ENCODE results near the gene XK. TPM values are rescaled to one million over a fixed set of nuclear protein-coding genes. Genes with fewer than 3 reads are reported as not detected.

Gene XK
- total RNA-seq, 1 donor: 0.09 TPM

DNA sequence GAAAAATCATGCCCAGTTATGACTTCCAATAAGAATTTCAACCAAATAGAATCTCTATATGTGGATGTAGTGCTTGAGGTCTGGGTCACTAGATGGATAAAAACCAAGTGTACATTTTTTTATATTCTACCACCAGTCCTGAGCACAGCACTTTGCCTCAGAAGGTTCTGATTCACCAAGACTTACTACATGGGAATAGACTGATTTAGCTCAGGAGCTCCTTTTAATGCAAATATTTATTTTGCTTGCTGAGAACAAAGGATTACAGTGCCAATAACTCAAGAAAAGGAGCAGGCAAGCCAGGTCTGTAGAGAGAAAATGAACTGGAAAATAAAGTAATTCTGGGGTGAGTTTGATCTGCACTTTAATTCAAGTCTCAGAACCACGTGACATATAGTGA, 6.4 kb upstream of the XK start:
- no peak for DNase-seq (ENCODE audit: low read depth)
- no peak overlapping the region for H3K4me3 ChIP-seq (ENCODE audit: low read depth, low read length)
- no peak for TF ChIP-seq CTCF (IDR thresholded peaks at IDR 0.05; ENCODE audit: insufficient read depth, low read length)

GRCh38 chrX:37679888-37680287, 5.7 kb upstream of the XK start:
- DNase-seq (ENCODE audit: low read depth): no peak
- TF ChIP-seq CTCF (IDR thresholded peaks at IDR 0.05; ENCODE audit: insufficient read depth, low read length): no peak

DNA sequence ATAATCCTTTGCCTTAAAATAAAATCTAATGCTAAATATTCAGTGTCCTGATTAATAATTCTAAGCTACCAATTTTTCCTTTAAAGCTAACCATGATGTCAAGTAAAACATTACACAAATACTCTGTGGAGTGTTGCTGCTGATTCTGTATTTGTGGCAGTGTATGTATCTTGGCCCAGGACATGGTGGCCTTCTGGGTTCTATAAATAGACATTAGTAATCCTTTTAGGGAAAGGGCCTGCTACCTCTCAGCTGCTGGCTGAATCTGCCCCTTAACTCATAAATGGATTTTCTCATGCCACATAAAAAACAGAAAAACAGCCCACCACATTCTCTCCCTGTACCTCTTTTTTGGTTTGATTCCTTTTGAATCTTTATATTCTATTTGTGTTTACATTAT, 1.2 kb upstream of the XK start:
- no peak for TF ChIP-seq CTCF (IDR thresholded peaks at IDR 0.05; ENCODE audit: insufficient read depth, low read length)
- no peak for DNase-seq (ENCODE audit: low read depth)
- H3K4me3 ChIP-seq (ENCODE audit: low read depth, low read length): no peak overlapping the region

More at GRCh38 chrX:37679888-37680287, 5.7 kb upstream of the XK start:
- no peak overlapping the region for H3K4me3 ChIP-seq (ENCODE audit: low read depth, low read length)

DNA sequence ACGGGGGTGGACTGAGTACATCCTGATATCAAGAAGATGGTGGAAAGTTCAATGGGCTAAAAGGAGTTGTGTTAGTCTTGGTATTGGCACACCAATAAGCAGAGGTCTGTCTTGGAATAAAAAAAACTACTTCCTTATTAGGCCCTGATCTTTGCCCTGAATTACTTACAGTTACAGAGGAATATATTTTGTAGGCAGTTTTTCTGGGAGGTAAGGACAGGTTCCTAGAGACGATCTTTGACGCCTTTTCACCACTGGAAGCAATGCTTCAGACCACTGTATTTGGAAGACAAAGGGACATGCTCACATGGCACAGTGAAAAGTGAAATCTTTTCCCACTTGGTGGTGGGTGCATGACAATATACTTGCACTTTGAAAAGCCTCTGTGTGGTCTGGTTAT, 618 bp upstream of the XK start:
- H3K4me3 ChIP-seq (ENCODE audit: low read depth, low read length): no peak overlapping the region
- no peak for DNase-seq (ENCODE audit: low read depth)
- no peak for TF ChIP-seq CTCF (IDR thresholded peaks at IDR 0.05; ENCODE audit: insufficient read depth, low read length)

GRCh38 chrX:37686369-37686995, 891 bp downstream of the XK start:
- no peak overlapping the region for H3K4me3 ChIP-seq (ENCODE audit: low read depth, low read length)
- no peak for DNase-seq (ENCODE audit: low read depth)
- no peak for TF ChIP-seq CTCF (IDR thresholded peaks at IDR 0.05; ENCODE audit: insufficient read depth, low read length)

GRCh38 chrX:37686996-37687395, 1.4 kb downstream of the XK start:
- H3K4me3 ChIP-seq (ENCODE audit: low read depth, low read length): no peak overlapping the region
- DNase-seq (ENCODE audit: low read depth): no peak
- no peak for TF ChIP-seq CTCF (IDR thresholded peaks at IDR 0.05; ENCODE audit: insufficient read depth, low read length)

DNA sequence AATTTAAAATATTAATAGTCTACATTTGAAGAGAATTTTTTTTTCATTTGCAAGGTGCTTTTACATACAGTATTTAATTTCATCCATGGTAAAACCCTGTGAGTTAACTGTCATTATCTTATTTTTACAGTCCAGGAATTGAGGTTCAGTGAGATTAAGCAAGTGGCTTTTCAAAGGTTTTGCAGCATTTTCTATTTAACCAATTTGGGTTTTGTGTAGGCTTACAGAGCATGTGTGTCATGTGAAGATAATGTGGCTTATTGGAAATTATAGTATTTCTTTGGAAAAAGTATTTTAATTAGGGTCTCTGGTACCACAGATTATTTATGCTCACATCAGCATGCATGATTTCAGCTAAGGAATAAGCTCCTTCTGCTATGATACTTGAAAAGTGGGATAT, 4.5 kb downstream of the XK start:
- no peak for DNase-seq (ENCODE audit: low read depth)
- TF ChIP-seq CTCF (IDR thresholded peaks at IDR 0.05; ENCODE audit: insufficient read depth, low read length): no peak
- no peak overlapping the region for H3K4me3 ChIP-seq (ENCODE audit: low read depth, low read length)
